Motor neuron (in vitro differentiated cells): ENCODE data around the gene CRISPLD2. TPM values are rescaled to one million over a fixed set of nuclear protein-coding genes. Genes with fewer than 3 reads are reported as not detected.

Experiments used
- ATAC-seq, 8 experiments: fragments of 200-7000 bp; cut with Tn5 transposase; replicated peaks in 6 of 8; 2 replicates each; pipeline ENCODE4 v1.8.0; 2021; ENCODE audit warnings: mild to moderate bottlenecking in 8 of 8, moderate library complexity in 8 of 8
- H3K27ac ChIP-seq, 2 donors: fragments of 250-450 bp; sonication (Bioruptor Pico); 2 replicates each; pipeline ENCODE4 v1.9.0; 2021; ENCODE audit warnings: antibody characterized with exemption in 2 of 2, mild to moderate bottlenecking in 2 of 2, moderate library complexity in 1 of 2
- H3K4me1 ChIP-seq, 2 donors: fragments of 250-450 bp; sonication (Bioruptor Pico); replicated peaks in 1 of 2; 2 replicates each; pipeline ENCODE4 v1.6.1; 2021; ENCODE audit warnings: antibody characterized with exemption in 2 of 2, mild to moderate bottlenecking in 2 of 2, moderate library complexity in 1 of 2
- H3K4me3 ChIP-seq, 5 donors: fragments of 250-450 bp; sonication (Bioruptor Pico); 2 replicates each; pipeline ENCODE4 v1.9.0; 2021; ENCODE audit warnings: antibody characterized with exemption in 5 of 5, mild to moderate bottlenecking in 5 of 5, moderate library complexity in 4 of 5
- WGBS, 10 experiments: fragments of 450-650 bp; shearing (Covaris generic); methylation state at CpG; one replicate each; pipeline ENCODE4 v1.0.0; 2022; 5-methylcytosine and 5-hydroxymethylcytosine counted together
- in situ Hi-C, 9 experiments: fragments of 400-800 bp; cut with MboI; loops; one replicate each; pipeline ENCODE4 v1.15.0; 2021; ENCODE audit warnings: low sequenced_read_pairs in 9 of 9, low pct_unique_long_range_greater_than_20kb in 2 of 9; ENCODE audit not compliant: unreplicated experiment in 9 of 9
- total RNA-seq, 8 experiments: library from RNA; unstranded; fragments of 300-600 nt; gene quantifications; 2 replicates each; pipeline versions ENCODE4 v1.2.3 to v1.2.4, GENCODE V29; 2022

Gene CRISPLD2
- total RNA-seq, 8 experiments from 2014 or later: 0.14 to 15.4 (median 1.3) TPM

DNA sequence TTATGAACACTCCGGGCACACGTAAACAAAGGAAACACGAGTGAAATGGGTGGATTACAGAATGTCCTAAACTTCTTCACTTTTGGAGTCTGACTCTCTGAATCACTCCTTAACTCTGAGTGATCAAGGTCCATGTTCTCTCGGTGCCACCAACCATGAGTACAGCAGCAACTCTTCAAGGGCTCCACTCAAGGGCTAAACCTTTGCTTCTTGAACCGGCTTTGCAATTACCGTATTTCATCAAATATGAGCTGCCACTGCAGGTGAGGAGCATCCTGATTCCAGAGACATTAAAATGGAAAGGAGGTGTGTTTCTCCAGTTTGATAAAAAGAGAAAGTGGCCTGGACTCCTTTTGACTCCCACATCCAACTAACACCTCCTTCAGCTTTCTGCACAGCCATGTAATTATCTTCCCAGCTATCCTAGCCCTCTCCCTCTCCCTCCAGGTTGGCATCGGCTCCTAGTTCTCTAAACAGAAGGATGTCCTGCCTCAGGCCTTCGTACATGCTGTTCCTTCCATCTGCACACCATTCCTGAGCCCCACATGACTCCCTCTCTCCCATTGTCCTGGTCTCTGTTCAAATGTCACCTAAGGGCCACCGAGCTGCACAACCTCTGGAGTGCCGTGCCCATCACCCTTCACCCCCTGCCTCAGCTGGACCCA, 130.1 kb downstream of the CRISPLD2 start:
- Histone ChIP-seq H3K4me1 (peaks cover 11 to 14% of the 10 kb centered on the region in 2 donors), H3K4me3 (no peak overlapping the region), H3K27ac (no peak overlapping the region)
- WGBS, 10 experiments: 36 to 100% (median 76%) methylated on average over 2 to 8 of the region's 10 CpGs; no CpG with 5 or more reads in 2 of the 10 experiments
- in situ Hi-C loops: loop anchor here in 8 of 9 experiments (25.0 kb wide), 3 partner anchors 163 to 438 kb away; partner anchors contain the start of gene MEAK7 (in 3 of the 8)
- no peak for ATAC-seq

DNA sequence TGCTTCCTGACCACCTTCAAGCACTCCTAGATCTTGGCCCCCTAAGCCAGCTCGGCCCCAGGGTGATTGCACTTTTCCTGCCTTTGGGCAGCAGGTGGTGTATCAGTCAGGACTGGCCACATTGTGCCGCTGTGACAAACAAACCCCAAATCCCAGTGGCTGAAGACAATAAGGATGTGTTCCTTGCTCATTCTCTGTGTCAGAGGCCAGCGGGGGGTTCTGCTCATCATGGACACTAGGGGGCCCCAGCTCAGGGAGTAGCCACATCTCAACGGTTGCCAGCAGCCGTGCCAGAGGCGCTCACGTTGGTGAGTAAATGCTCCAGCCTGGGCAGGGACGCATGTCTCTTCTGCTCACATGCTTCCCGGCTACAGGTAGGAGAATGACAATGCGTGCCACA, 131.1 kb downstream of the CRISPLD2 start:
- WGBS, 10 experiments: 70 to 100% (median 80%) methylated on average over 2 to 5 of the region's 10 CpGs; no CpG with 5 or more reads in 5 of the 10 experiments
- in situ Hi-C loops: loop anchor here in 8 of 9 experiments (25.0 kb wide), 3 partner anchors 164 to 439 kb away; partner anchors contain the start of gene MEAK7 (in 3 of the 8)
- no peak overlapping the region for H3K27ac ChIP-seq
- peaks cover 11 to 14% of the 10 kb centered on the region in 2 donors for H3K4me1 ChIP-seq
- ATAC-seq: peak in 2 of 8 experiments; percentile 12 to 37
- H3K4me3 ChIP-seq: no peak overlapping the region

DNA sequence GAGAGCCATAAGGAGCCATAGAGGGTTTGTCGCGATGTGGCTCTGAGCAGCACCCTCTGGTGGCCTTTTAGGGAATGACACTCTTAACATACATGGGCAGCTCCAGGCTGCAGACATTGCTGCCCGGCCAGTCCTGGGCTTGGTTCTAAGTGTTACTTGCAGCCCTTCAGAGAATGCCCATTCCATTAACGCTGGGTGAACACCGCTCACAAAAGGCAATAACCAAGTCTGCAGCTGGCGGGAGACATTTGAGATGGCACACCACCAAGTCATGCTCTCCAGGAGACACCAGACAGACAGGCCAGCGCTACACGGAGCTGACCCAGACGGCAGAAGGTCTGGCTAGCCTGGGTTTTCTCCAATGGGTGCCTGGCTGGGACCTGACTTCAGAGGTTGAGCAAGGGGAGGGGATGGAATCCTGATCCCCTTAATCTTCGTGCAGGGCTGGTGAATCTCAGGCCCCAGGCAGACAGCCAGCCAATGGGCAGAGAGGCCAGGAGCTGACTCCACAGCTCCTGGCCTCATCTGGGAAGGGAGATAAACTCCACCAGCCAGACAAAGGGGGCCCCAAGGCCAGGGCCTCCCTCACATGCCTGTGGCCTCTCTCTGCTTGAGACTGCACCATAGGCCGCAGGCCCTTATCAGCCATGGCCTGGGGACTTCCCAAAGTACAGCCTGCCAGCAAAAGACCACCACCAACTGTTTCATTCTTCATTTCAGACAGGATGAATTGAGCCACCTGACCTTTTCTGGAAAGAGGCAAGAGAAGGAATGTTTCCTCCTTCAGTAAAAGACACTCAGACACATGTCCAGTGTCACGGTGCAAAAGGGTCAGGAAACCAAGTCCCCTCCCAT, 132.8 kb downstream of the CRISPLD2 start:
- Histone ChIP-seq H3K4me3 (no peak overlapping the region), H3K27ac (peak overlapping the region in 1 of 2 donors; percentile 48), H3K4me1 (peaks cover 11 to 14% of the 10 kb centered on the region in 2 donors)
- in situ Hi-C loops: loop anchor here in 8 of 9 experiments (25.0 kb wide), 3 partner anchors 165 to 440 kb away; partner anchors contain the start of gene MEAK7 (in 3 of the 8)
- ATAC-seq: peak; percentile 86 to 99 (median 90)
- 8 to 80% (median 57%) methylated on average over 1 to 5 of the region's 12 CpGs; no CpG with 5 or more reads in 4 of the 10 experiments for WGBS, 10 experiments

DNA sequence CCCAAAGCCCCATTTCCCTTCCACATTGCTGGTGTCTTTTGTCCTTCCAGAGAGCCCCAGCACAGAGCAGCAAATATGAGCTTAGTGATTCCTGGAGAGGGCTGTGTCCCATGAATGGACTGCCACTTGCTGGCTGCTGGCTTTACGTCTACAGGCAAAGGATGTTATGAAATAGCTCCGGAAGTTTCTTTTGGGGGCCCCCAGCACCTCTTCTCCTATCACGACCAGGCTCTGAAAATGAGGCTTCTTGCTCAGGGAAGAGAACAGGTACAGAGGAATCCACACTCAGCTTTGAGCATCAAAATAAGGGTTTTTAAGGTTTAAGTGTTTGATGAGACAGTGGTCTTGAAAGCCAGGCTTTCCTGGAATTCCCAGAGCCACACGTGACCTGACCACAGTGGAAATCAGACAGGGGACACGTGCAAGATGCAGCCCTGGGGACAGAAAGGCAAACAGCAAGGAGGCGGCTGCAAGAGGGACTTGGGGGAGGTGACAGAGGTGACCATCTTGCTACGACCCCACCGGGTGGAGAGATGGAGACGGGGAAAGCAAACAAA, 133.5 kb downstream of the CRISPLD2 start:
- ATAC-seq: peak in 4 of 8 experiments; percentile 18 to 36 (median 26)
- no peak overlapping the region for H3K27ac ChIP-seq
- in situ Hi-C loops: loop anchor here in 8 of 9 experiments (25.0 kb wide), 3 partner anchors 166 to 441 kb away; partner anchors contain the start of gene MEAK7 (in 3 of the 8)

DNA sequence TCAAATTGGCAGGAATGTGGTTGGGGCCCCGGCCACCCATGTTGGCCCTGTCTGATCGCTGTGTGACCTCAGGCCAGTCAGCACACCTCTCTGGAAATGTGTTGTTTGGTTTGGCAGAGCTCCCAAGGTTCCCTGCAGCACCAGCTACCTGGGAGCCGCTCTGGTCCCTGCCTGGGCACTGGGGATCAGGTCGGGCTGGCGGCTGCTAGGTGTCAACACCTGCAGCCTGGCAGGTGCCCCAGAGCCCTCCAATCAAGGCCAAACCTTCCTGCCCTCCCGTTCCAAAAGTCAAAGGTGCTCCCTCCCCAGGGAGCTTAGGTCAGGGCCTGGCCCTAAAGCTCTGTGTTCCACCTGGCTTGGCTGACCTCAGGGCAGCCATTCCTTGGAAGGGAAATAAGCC, 135.6 kb downstream of the CRISPLD2 start:
- H3K4me1 ChIP-seq: peaks cover 11 to 14% of the 10 kb centered on the region in 2 donors
- 66 to 100% (median 82%) methylated on average over 1 to 3 of the region's 6 CpGs; no CpG with 5 or more reads in 6 of the 10 experiments for WGBS, 10 experiments
- no peak overlapping the region for H3K27ac ChIP-seq
- in situ Hi-C loops: loop anchor here in 8 of 9 experiments (25.0 kb wide), 3 partner anchors 168 to 443 kb away; partner anchors contain the start of gene MEAK7 (in 3 of the 8)
- H3K4me3 ChIP-seq: no peak overlapping the region
- ATAC-seq: no peak

More for the DNA sequence above, 133.5 kb downstream of the CRISPLD2 start:
- 0 to 100% (median 76%) methylated on average over 1 to 7 of the region's 9 CpGs; no CpG with 5 or more reads in 4 of the 10 experiments for WGBS, 10 experiments
- Histone ChIP-seq H3K4me1 (peaks cover 11 to 14% of the 10 kb centered on the region in 2 donors), H3K4me3 (no peak overlapping the region)

DNA sequence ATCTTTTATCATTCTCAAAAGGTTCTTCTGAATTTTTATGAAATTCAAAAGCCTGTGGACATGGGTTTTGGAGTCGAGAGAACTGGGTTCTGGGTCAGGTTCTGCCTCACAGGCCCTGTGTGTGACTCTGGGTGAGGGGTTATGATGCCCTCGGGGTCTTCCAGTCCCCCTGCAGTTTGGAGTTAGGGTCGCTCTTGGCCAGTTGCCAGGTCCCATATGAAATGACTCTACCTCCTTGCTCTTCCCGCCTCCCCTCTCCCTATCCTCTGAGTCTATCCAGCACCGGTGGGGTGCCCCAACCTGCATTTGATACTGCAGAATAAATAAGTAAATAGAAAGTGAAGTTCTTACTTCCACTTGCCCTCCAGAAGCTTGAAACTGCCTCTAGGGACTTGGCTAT, 137.4 kb downstream of the CRISPLD2 start:
- WGBS, 10 experiments: 37 to 100% (median 78%) methylated on average over 2 to 5 of the region's 5 CpGs; no CpG with 5 or more reads in 2 of the 10 experiments
- in situ Hi-C loops: loop anchor here in 8 of 9 experiments (25.0 kb wide), 3 partner anchors 170 to 445 kb away; partner anchors contain the start of gene MEAK7 (in 3 of the 8)
- Histone ChIP-seq H3K27ac (no peak overlapping the region), H3K4me3 (no peak overlapping the region), H3K4me1 (peaks cover 11 to 14% of the 10 kb centered on the region in 2 donors)
- no peak for ATAC-seq

DNA sequence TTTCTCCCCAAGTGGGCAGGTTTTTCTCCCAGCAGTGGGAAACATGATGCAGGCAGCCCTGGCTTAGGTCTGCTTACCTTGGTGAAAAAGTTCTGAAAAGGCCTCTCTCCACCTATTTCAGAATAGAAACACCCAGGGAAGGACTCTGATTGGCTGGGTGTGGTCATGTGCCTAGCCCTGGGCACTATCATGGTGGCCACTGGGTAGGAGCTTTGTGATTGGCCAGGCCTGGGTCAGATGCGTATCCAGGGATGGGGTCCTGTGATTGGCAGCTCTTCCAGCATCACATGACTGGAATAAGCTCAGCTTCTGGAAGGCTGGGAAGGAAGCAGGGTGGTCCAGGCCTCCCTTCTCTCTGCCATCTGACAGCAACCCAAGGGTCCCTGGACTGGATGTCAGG, 138.0 kb downstream of the CRISPLD2 start:
- H3K4me3 ChIP-seq: no peak overlapping the region
- no peak for ATAC-seq
- in situ Hi-C loops: loop anchor here in 8 of 9 experiments (25.0 kb wide), 3 partner anchors 170 to 445 kb away; partner anchors contain the start of gene MEAK7 (in 3 of the 8)
- WGBS, 10 experiments: 71 to 100% (median 100%) methylated on average over 1 of the region's 1 CpG; no CpG with 5 or more reads in 7 of the 10 experiments
- peaks cover 6 to 9% of the 10 kb centered on the region in 2 donors for H3K4me1 ChIP-seq
- no peak overlapping the region for H3K27ac ChIP-seq

Other genes with a start within 250 kb of the CRISPLD2 start
- gene COTL1, start 201.9 kb upstream of the CRISPLD2 start, total RNA-seq: 100 to 1,000 TPM in 5 of 8 experiments, 10 to 100 TPM in 2, 1 to 10 TPM in 1; 9.3 to 710 (median 111) TPM
- 10 to 100 TPM; 13.2 to 41.5 (median 22.3) TPM for gene KLHL36, start 171.5 kb upstream of the CRISPLD2 start, total RNA-seq
- 100 to 1,000 TPM in 1 of 8 experiments, 10 to 100 TPM in 7; 42.0 to 102 (median 76.2) TPM for gene USP10, start 120.0 kb upstream of the CRISPLD2 start, total RNA-seq
- 100 to 1,000 TPM in 3 of 8 experiments, 10 to 100 TPM in 5; 13.8 to 273 (median 25.8) TPM for gene ZDHHC7, start 191.6 kb downstream of the CRISPLD2 start, total RNA-seq
- 10 to 100 TPM; 13.4 to 47.7 (median 16.8) TPM for gene KIAA0513, start 207.8 kb downstream of the CRISPLD2 start, total RNA-seq